Measurements from ENCODE around the gene TANC1. TPM values are rescaled to one million over a fixed set of nuclear protein-coding genes. Genes with fewer than 3 reads are reported as not detected.

The TANC1 gene
- total RNA-seq, 2 experiments from 2014 or later = 0.31 to 0.33 TPM

Small RNAs within 50 kb of the gene (microRNA-seq; reads per million reads assigned to microRNA genes)
- not detected for gene MIR6888

Other genes starting within 250 kb of the TANC1 start
- not detected for gene DAPL1, start 173.3 kb upstream of the TANC1 start, total RNA-seq